OCI-LY3 (cell line): Measurements from ENCODE around the gene KLRG1.

Experiments used
- H2AFZ ChIP-seq: fragments of 200-600, 300-600 bp; shearing (Covaris generic); 2 replicates; pipeline ENCODE4 v1.6.0; 2014; ENCODE audit warnings: antibody characterized with exemption, low read depth, low read length
- H3K27ac ChIP-seq: fragments of 200-600, 300-600 bp; sonication (generic); 2 replicates; pipeline ENCODE4 v1.5.1; 2014; ENCODE audit warnings: mild to moderate bottlenecking, low read length, moderate library complexity, mixed read lengths
- H3K27me3 ChIP-seq: fragments of 200-600, 300-600 bp; sonication (generic); 2 replicates; pipeline ENCODE4 v1.6.1; 2014; ENCODE audit warnings: low read depth, low read length, mixed read lengths
- H3K36me3 ChIP-seq: fragments of 200-600, 300-600 bp; sonication (generic); replicated peaks from 2 replicates; pipeline ENCODE3; 2014; ENCODE audit warnings: low read depth, low read length, mixed read lengths
- H3K4me1 ChIP-seq: fragments of 300-600, 200-600 bp; sonication (generic); 2 replicates; pipeline ENCODE4 v1.6.1; 2014; ENCODE audit warnings: low read length, mixed read lengths
- H3K4me2 ChIP-seq: fragments of 200-600, 300-600 bp; sonication (generic); 2 replicates; pipeline ENCODE4 v1.6.1; 2014; ENCODE audit warnings: low read length, mixed read lengths
- H3K4me3 ChIP-seq: fragments of 300-600, 200-600 bp; sonication (generic); 2 replicates; pipeline ENCODE4 v1.5.1; 2014; ENCODE audit warnings: antibody characterized with exemption, mild to moderate bottlenecking, low read length, moderate library complexity
- H3K79me2 ChIP-seq: fragments of 300-600, 200-600 bp; shearing (Covaris generic); 2 replicates; pipeline ENCODE4 v1.6.1; 2014; ENCODE audit warnings: mild to moderate bottlenecking, low read length, mixed read lengths
- H3K9ac ChIP-seq: fragments of 300-600, 200-600 bp; shearing (Covaris generic); 2 replicates; pipeline ENCODE4 v1.6.0; 2014; ENCODE audit warnings: mild to moderate bottlenecking, low read length, moderate library complexity
- H3K9me3 ChIP-seq: fragments of 200-600, 300-600 bp; shearing (Covaris generic); 2 replicates; pipeline ENCODE4 v1.6.1; 2014; ENCODE audit warnings: low read length, mixed read lengths; ENCODE audit not compliant: insufficient read depth
- H4K20me1 ChIP-seq: fragments of 200-600, 300-600 bp; sonication (generic); 2 replicates; pipeline ENCODE4 v1.6.1; 2016; ENCODE audit warnings: low read length, mixed read lengths; ENCODE audit not compliant: insufficient read depth
- CTCF ChIP-seq: fragments of 200-600, 300-600 bp; sonication (generic); IDR thresholded peaks from 2 replicates; pipeline ENCODE4 v1.5.1; 2014; ENCODE audit warnings: antibody characterized with exemption, low read length, low read depth
- EZH2phosphoT487 ChIP-seq: fragments of 200-600 bp; shearing (Covaris generic); IDR thresholded peaks from 2 replicates; pipeline ENCODE4 v1.6.1; 2018; ENCODE audit warnings: antibody characterized with exemption, mixed run types, low read depth

KLRG1 gene

GRCh38 chr12:8947737-8948136 is 41.6 kb upstream of the KLRG1 start:
- Histone ChIP-seq H3K9ac (peak overlapping the region; percentile 93), H2AFZ (no peak overlapping the region), H3K4me1 (peaks cover 33% of the 10 kb centered on the region), H3K27me3 (no peaks in the 10 kb centered on the region), H3K27ac (peak overlapping the region; percentile 94), H4K20me1 (peaks cover 37% of the 10 kb centered on the region), H3K9me3 (peaks cover 3% of the 10 kb centered on the region; the same call in 1 of the 2 replicates), H3K4me2 (peak overlapping the region; percentile 85), H3K36me3 (peaks cover 30% of the 10 kb centered on the region), H3K79me2 (peaks cover 52% of the 10 kb centered on the region), H3K4me3 (peak overlapping the region; percentile 85)
- TF ChIP-seq EZH2phosphoT487 = no peak
- TF ChIP-seq CTCF = no peak

GRCh38 chr12:8948701-8949341 is 40.5 kb upstream of the KLRG1 start:
- H3K79me2 ChIP-seq = peaks cover 52% of the 10 kb centered on the region
- H3K4me3 ChIP-seq = peak overlapping the region; percentile 85
- no peaks in the 10 kb centered on the region for H3K27me3 ChIP-seq
- peaks cover 7% of the 10 kb centered on the region; the same call in 1 of the 2 replicates for H3K9me3 ChIP-seq
- peak overlapping the region; percentile 85 for H3K4me2 ChIP-seq
- peaks cover 31% of the 10 kb centered on the region for H3K36me3 ChIP-seq
- peak overlapping the region; percentile 94 for H3K27ac ChIP-seq
- H3K4me1 ChIP-seq = peaks cover 33% of the 10 kb centered on the region
- no peak for TF ChIP-seq EZH2phosphoT487
- TF ChIP-seq CTCF = no peak
- peak overlapping the region; percentile 93 for H3K9ac ChIP-seq
- no peak overlapping the region for H2AFZ ChIP-seq
- H4K20me1 ChIP-seq = peaks cover 32% of the 10 kb centered on the region

- Histone ChIP-seq H4K20me1 (peaks cover 32% of the 10 kb centered on the region), H3K4me2 (peak within 1 kb of the TSS; percentile 85), H3K27me3 (no peaks in the 10 kb centered on the region), H3K27ac (peak within 1 kb of the TSS; percentile 94), H3K36me3 (peaks cover 30% of the 10 kb centered on the region), H3K79me2 (peaks cover 52% of the 10 kb centered on the region), H3K4me3 (peak within 1 kb of the TSS; percentile 85), H3K4me1 (peaks cover 33% of the 10 kb centered on the region), H3K9me3 (peaks cover 7% of the 10 kb centered on the region; the same call in 1 of the 2 replicates), H3K9ac (peak within 1 kb of the TSS; percentile 93), H2AFZ (peak within 1 kb of the TSS; percentile 96)
- TF ChIP-seq EZH2phosphoT487 (no peak), CTCF (peak; percentile 84)
Observed at GRCh38 chr12:8949342-8950220, 39.8 kb upstream of the KLRG1 start, which contains the start of gene M6PR. Gene M6PR, minus strand, starts transcription at chr12:8949645. Its CDS starts 3,241 bp downstream, at chr12:8946404.

- no peak; the same call in 1 of the 2 replicates for TF ChIP-seq CTCF
- no peak for TF ChIP-seq EZH2phosphoT487
- Histone ChIP-seq H3K4me2 (peak overlapping the region; percentile 84), H3K4me3 (peak overlapping the region; percentile 85), H3K4me1 (peaks cover 33% of the 10 kb centered on the region), H3K27me3 (no peaks in the 10 kb centered on the region), H3K9me3 (peaks cover 7% of the 10 kb centered on the region; the same call in 1 of the 2 replicates), H3K36me3 (peaks cover 28% of the 10 kb centered on the region), H4K20me1 (peaks cover 32% of the 10 kb centered on the region), H3K9ac (peak overlapping the region; percentile 93), H3K27ac (peak overlapping the region; percentile 94), H2AFZ (peak overlapping the region; percentile 96), H3K79me2 (peaks cover 49% of the 10 kb centered on the region)
Observed at GRCh38 chr12:8950221-8950527, 39.2 kb upstream of the KLRG1 start.
